Smooth muscle cell (in vitro differentiated cells): ENCODE results near the gene ERP29. TPM values are rescaled to one million over a fixed set of nuclear protein-coding genes. Genes with fewer than 3 reads are reported as not detected.

ENCODE experiments used
- DNase-seq: peaks from one replicate; lab custom pipeline; 2025; ENCODE audit not compliant: unreplicated experiment; lab: John Stamatoyannopoulos, UW
- H2AFZ ChIP-seq: fragments of 200-600 bp; sonication (generic); 2 replicates; pipeline ENCODE4 v1.6.0; 2016; ENCODE audit warnings: antibody characterized with exemption, low read depth, mild to moderate bottlenecking
- H3F3A ChIP-seq: fragments of 200-600 bp; sonication (generic); 2 replicates; pipeline ENCODE4 v1.6.0; 2017; ENCODE audit warnings: antibody characterized with exemption, low read depth
- H3K27ac ChIP-seq: fragments of 200-600 bp; sonication (generic); 2 replicates; pipeline ENCODE4 v1.5.1; 2016; ENCODE audit warnings: low read depth, mild to moderate bottlenecking
- H3K27me3 ChIP-seq: fragments of 200-600 bp; sonication (generic); 2 replicates; pipeline ENCODE4 v1.6.1; 2016; ENCODE audit warnings: low read depth, mild to moderate bottlenecking
- H3K36me3 ChIP-seq: fragments of 200-600 bp; sonication (generic); 2 replicates; pipeline ENCODE4 v1.5.1; 2016; ENCODE audit warnings: low read depth
- H3K4me1 ChIP-seq: fragments of 200-600 bp; sonication (generic); 2 replicates; pipeline ENCODE4 v1.5.1; 2016; ENCODE audit warnings: low read depth
- H3K4me2 ChIP-seq: fragments of 200-600 bp; sonication (generic); 2 replicates; pipeline ENCODE4 v1.6.0; 2016; ENCODE audit warnings: mild to moderate bottlenecking
- H3K4me3 ChIP-seq: fragments of 200-600 bp; sonication (generic); 2 replicates; pipeline ENCODE4 v1.5.1; 2016; ENCODE audit warnings: mild to moderate bottlenecking
- H3K79me2 ChIP-seq: fragments of 200-600 bp; sonication (generic); 2 replicates; pipeline ENCODE4 v1.6.0; 2016; ENCODE audit warnings: low read depth, mild to moderate bottlenecking
- H3K9ac ChIP-seq: fragments of 200-600 bp; sonication (generic); 2 replicates; pipeline ENCODE4 v1.6.0; 2016; ENCODE audit warnings: low read depth
- H3K9me3 ChIP-seq: fragments of 200-600 bp; sonication (generic); replicated peaks from 2 replicates; pipeline ENCODE4 v1.5.1; 2016; ENCODE audit warnings: low read depth
- H4K20me1 ChIP-seq: fragments of 200-600 bp; sonication (generic); 2 replicates; pipeline ENCODE4 v1.6.0; 2016; ENCODE audit warnings: low read depth
- WGBS: methylation state at CpG from one replicate; pipeline ENCODE4 v1.1.7; 2016; ENCODE audit warnings: low lambda C conversion rate; 5-methylcytosine and 5-hydroxymethylcytosine counted together
- polyA plus RNA-seq: library from polyadenylated mRNA; unstranded; fragments of >200 nt; fragmentation: Nextera tagmentation; extraction: Ambion mirVana; gene quantifications from 2 replicates; pipeline ENCODE4 v1.2.1, GENCODE V29; 2016
- total RNA-seq: library from RNA; depleted of rRNA; stranded (reverse); fragments of >200 nt; gene quantifications from 2 replicates; pipeline ENCODE4 v1.2.3, GENCODE V29; 2014
- TF ChIP-seq, protein P1 (sequence below): fragments of 200-600 bp; sonication (generic); IDR thresholded peaks from 2 replicates; pipeline ENCODE4 v1.5.1; 2017; ENCODE audit warnings: borderline replicate concordance, mild to moderate bottlenecking, antibody characterized with exemption; ENCODE audit not compliant: insufficient read depth, poor library complexity, severe bottlenecking

The ERP29 gene
- total and polyA plus RNA-seq, 2 experiments from 2014 or later, result 44.2 to 118 TPM

DNA sequence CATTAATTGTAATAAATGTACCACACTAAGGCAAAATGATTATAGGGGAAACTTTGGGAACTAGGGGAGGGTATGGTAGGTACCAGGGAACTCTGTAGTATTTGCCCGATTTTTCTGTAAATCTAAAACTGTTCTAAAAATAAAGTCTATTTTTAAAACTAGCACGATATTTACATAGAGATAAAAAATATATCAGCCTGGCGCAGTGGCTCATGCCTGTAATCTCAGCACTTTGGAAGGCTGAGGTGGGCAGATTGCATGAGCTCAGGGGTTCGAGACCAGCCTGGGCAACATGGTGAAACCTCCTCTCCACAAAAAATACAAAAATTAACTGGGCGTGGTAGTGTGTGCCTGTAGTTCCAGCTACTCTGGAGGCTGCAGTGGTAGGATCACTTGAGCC lies 32.6 kb upstream of the ERP29 start:
- Histone ChIP-seq H3K79me2 (no peaks in the 10 kb centered on the region), H3K4me2 (no peak overlapping the region), H4K20me1 (no peaks in the 10 kb centered on the region), H2AFZ (no peak overlapping the region), H3K36me3 (no peaks in the 10 kb centered on the region), H3F3A (no peaks in the 10 kb centered on the region), H3K9ac (no peak overlapping the region), H3K27me3 (no peaks in the 10 kb centered on the region), H3K4me3 (no peak overlapping the region), H3K4me1 (no peaks in the 10 kb centered on the region), H3K9me3 (no peaks in the 10 kb centered on the region), H3K27ac (no peak overlapping the region)
- TF ChIP-seq, protein P1, sequence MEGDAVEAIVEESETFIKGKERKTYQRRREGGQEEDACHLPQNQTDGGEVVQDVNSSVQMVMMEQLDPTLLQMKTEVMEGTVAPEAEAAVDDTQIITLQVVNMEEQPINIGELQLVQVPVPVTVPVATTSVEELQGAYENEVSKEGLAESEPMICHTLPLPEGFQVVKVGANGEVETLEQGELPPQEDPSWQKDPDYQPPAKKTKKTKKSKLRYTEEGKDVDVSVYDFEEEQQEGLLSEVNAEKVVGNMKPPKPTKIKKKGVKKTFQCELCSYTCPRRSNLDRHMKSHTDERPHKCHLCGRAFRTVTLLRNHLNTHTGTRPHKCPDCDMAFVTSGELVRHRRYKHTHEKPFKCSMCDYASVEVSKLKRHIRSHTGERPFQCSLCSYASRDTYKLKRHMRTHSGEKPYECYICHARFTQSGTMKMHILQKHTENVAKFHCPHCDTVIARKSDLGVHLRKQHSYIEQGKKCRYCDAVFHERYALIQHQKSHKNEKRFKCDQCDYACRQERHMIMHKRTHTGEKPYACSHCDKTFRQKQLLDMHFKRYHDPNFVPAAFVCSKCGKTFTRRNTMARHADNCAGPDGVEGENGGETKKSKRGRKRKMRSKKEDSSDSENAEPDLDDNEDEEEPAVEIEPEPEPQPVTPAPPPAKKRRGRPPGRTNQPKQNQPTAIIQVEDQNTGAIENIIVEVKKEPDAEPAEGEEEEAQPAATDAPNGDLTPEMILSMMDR, result no peak
- no peak for DNase-seq
- WGBS, result 96% methylated on average over 5 of the region's 5 CpGs

DNA sequence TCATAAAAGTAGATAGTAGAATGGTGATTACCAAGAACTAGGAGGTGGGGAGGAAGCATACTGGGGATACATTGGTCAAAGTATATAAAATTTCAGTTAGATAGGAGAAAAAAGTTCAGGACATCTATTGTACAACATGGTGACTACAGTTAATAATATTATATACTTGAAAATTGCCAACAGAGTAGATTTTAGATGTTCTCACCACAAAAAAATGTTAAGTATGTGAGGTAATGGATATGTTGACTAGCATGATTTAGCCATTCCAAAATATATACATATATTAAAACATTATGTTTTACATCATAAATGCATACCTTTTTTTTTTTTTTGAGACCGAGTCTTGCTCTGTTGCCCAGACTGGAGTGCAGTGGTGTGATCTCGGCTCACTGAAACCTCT lies 31.2 kb upstream of the ERP29 start:
- no peaks in the 10 kb centered on the region for H3K27me3 ChIP-seq
- no peaks in the 10 kb centered on the region for H3K9me3 ChIP-seq
- no peak overlapping the region for H3K9ac ChIP-seq
- WGBS, result 69% methylated on average over 2 of the region's 2 CpGs
- no peaks in the 10 kb centered on the region for H3K36me3 ChIP-seq
- H3K79me2 ChIP-seq, result no peaks in the 10 kb centered on the region
- no peak overlapping the region for H3K4me3 ChIP-seq
- no peak overlapping the region for H3K4me2 ChIP-seq
- no peak for DNase-seq
- no peak overlapping the region for H2AFZ ChIP-seq
- no peaks in the 10 kb centered on the region for H3F3A ChIP-seq
- H3K27ac ChIP-seq, result no peak overlapping the region
- no peaks in the 10 kb centered on the region for H4K20me1 ChIP-seq
- TF ChIP-seq, protein P1, result no peak
- H3K4me1 ChIP-seq, result no peaks in the 10 kb centered on the region

DNA sequence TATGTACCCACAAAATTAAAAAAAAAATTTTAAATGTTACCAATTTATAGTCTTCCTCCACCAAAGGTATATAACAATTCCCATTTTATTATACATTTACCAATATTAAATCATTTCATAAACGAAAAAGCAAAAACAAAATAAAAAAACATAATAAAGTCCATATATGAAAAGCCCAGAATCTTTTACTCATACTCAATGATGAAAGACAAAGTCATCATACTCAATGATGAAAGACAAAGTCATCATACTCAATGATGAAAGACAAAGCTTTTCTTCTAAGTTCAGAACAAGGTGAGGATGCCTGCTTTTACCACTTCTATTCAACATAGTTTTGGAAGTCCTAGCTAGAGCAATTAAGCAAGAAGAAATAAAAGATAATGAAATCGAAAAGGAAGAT lies 28.4 kb upstream of the ERP29 start:
- no peaks in the 10 kb centered on the region for H4K20me1 ChIP-seq
- 88% methylated on average over 2 of the region's 2 CpGs for WGBS
- H3K4me1 ChIP-seq, result no peaks in the 10 kb centered on the region
- H3K27me3 ChIP-seq, result no peaks in the 10 kb centered on the region
- no peaks in the 10 kb centered on the region for H3K79me2 ChIP-seq
- no peak overlapping the region for H3K9ac ChIP-seq
- H3K4me3 ChIP-seq, result no peak overlapping the region
- TF ChIP-seq, protein P1, result no peak
- no peak overlapping the region for H3K4me2 ChIP-seq
- H3F3A ChIP-seq, result no peaks in the 10 kb centered on the region
- H2AFZ ChIP-seq, result no peak overlapping the region
- no peaks in the 10 kb centered on the region for H3K9me3 ChIP-seq
- H3K27ac ChIP-seq, result no peak overlapping the region
- no peak for DNase-seq
- H3K36me3 ChIP-seq, result no peaks in the 10 kb centered on the region

DNA sequence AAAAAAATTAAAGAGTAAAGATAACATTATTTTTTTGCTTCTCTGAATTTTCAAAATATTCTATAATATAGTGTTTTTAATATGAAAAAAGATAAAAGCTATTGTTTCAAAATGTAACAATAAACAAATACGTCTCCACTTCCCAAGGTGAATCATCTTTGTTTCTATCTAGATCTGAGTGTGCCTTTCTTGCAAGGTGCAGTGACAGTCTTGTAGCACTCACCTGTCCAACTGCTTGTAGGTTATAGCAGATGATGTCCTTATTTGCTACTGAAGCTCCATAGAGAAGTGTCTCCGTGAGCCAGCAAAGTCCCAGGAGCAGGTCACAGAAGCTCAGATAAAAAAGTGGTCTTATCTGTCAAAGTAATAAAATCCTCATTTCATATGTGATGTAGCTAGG lies 21.7 kb upstream of the ERP29 start:
- Histone ChIP-seq H3K9ac (no peak overlapping the region), H3K4me2 (no peak overlapping the region), H4K20me1 (no peaks in the 10 kb centered on the region), H3K36me3 (no peaks in the 10 kb centered on the region), H3K9me3 (no peaks in the 10 kb centered on the region), H3K4me3 (no peak overlapping the region), H3K4me1 (no peaks in the 10 kb centered on the region), H3K79me2 (no peaks in the 10 kb centered on the region), H3K27me3 (no peaks in the 10 kb centered on the region), H2AFZ (no peak overlapping the region), H3F3A (no peaks in the 10 kb centered on the region), H3K27ac (no peak overlapping the region)
- TF ChIP-seq, protein P1, result no peak
- no peak for DNase-seq
- WGBS, result 67% methylated on average over 2 of the region's 2 CpGs
